HG02759 (cell line): Measurements from ENCODE around the gene FAT1.

Experiments
- ATAC-seq: cut with Tn5 transposase; IDR thresholded peaks from one replicate; pipeline ENCODE4 v1.9.1; 2021; ENCODE audit warnings: mild to moderate bottlenecking, moderate library complexity; ENCODE audit not compliant: unreplicated experiment

FAT1 gene

DNA sequence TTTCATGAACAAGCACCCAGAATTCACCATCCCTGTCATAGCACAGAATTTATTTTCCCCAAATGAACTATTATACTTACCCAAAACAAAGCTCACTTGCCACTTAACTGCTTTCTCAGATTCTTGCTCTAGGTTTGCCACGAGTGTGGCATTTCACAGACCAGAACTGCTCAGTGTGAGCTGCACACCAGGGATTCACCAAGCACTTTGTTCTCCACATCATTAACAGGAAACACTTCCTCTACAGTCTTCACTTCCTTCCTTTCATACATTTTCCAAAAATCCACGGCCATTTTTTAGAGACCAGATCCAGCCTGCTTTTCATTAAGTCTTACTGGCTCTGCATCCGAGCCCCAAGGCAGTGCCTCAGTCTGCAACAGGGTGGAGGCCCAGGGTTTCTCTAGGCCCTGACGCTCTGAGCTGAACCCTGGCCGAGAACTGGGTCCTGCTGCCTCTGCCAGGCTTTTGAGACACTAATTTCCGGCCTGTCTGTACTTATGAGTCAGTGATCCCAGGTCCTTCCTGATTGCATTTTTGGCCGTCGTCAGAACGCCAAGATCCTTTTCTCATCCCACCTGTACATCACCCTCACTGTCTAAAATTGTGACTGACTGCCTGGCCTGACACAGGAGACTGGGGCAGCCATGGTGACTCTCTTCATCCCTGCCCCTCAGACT, 100.7 kb downstream of the FAT1 start:
- no peak for ATAC-seq

GRCh38 chr4:186621959-186622553, 101.6 kb downstream of the FAT1 start:
- no peak for ATAC-seq

DNA sequence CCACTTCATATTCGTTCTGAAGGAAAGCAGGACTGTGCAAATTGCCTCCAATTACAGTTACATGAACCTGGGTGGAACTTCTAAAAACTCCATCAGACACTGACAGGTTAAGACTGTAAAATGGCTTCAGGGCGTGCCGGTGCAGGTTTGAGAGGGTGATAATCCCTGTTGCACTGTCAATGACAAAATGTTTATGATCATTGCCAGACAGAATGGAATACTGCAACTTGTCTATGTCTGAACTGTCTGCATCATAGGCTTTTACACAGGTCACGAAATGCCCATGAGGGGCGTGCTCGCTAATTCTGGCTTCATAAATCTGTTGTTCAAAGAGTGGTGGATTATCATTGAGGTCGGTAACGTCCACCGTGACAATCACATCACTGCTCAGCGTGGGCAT, 104.6 kb downstream of the FAT1 start:
- no peak for ATAC-seq

- ATAC-seq, result no peak
Measured at GRCh38 chr4:186617921-186618320, 105.7 kb downstream of the FAT1 start.

DNA sequence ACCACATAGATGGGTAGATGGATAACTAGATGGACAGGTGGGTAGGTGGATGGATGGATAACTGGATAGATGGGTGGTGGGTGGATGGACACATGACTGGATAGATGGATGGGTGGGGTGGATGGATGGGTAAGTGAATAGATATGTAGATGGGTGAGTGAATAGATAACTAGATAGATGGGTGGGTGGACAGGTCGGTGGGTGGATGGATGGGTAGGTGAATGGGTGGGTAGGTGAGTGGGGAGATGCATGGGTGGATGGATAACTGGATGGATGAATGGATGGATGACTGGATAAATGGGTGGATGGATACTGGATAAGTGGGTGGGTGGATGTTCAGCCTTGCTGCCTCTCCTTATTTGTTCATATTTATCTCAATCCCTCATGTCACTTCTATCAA, 116.2 kb downstream of the FAT1 start:
- no peak for ATAC-seq

- ATAC-seq, result no peak
Measured at GRCh38 chr4:186606591-186606992, 117.1 kb downstream of the FAT1 start.

GRCh38 chr4:186605261-186605865, 118.3 kb downstream of the FAT1 start:
- ATAC-seq, result no peak

DNA sequence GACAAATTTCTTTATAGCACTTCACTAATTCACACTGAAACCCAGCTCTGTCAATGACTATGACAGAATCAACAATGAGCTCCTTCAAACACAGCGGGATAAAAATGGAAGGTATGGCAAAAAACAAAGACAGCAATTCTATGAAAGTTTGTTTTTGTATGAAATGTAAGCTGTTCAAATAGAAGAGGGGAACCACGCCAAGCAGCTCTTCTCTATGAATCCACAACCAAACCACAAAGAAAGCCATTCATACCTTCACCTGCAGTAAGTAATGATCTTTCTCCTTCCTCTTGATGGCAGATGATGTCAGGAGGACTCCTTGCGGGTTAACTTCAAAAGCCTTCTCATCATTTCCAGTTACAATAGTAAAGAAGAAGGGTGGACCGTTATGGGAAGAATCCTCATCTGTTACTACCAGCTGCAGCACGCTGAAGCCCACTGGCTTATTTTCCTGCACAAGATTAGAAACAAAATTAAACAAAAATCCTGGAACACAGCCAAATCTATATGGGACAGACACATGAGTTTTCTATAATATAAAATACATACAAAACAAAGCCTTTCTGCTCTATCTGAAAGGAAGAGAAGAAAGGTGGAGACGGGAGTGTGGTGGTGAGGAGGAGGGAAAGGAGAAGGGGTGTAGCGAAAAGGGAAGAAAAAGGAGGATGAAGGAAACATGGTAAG, 119.4 kb downstream of the FAT1 start:
- ATAC-seq, result no peak

GRCh38 chr4:186602978-186603377, 120.7 kb downstream of the FAT1 start:
- ATAC-seq, result no peak

- ATAC-seq, result no peak
Measured at GRCh38 chr4:186599483-186599882, 124.2 kb downstream of the FAT1 start.

DNA sequence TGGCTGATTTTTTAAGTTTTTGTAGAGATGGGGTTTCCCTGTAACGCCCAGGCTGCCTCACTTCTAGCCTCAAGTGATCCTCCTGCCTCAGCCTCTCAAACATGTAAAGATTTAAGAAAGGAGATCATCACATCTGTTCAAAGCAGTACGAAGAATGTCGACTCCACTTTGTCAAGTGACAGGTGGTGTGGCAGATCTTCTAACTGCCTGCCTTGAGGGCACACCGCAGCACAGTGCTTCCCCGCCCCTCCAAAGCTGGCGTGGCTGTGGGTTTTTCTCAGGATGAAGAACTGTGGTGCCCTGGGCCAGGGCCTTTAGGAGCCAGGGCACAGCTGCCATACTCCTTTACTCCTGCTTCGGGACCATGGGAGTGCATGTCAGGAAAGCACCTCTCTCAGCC, 125.0 kb downstream of the FAT1 start:
- no peak for ATAC-seq

DNA sequence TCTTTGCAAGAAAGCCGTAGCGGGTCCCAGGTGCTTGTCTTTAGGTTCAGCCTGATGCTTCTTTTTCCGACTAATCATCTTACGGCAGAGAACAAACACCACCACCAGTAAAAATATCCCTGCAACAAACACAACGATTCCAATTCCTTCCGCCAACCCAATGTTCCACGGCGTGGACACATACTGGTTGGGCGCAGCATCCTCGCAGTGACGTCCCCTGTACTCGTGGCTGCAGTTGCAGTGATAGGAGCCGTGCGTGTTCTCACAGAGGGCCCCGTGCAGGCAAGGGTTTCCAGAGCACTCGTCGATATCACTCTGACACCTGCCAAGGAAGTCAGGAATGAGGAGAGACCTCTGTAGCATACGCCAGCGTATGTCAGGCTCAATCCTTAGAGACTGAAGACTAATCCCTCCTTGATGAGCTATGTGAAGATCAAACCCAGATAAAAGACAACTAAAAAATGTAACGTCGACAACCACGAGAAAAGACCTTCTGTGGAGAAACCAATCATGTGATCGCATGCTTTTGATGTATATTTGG, 126.7 kb downstream of the FAT1 start:
- no peak for ATAC-seq

DNA sequence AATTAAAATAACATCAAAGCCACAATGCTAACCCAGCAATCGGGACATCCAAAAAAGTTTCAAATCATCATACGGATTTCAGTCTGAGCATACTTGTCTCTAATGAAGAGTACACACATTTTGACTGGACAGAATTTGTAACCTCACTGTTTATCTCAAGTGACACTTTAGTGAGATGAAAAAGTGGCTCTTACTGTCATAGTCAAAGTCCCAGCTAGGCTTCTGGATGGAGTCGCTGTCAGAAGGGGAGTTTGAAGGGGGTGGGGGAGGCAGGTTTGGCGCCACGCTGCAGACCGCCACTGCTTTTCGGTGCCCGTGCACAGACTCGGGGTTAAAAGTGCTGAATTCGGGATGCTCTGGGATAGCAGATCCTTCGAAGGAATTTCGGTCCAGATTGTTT, 127.3 kb downstream of the FAT1 start:
- ATAC-seq, result no peak

- ATAC-seq, result no peak
Measured at GRCh38 chr4:186593587-186593973, 130.1 kb downstream of the FAT1 start.

GRCh38 chr4:186592966-186593586, 130.6 kb downstream of the FAT1 start:
- no peak for ATAC-seq

DNA sequence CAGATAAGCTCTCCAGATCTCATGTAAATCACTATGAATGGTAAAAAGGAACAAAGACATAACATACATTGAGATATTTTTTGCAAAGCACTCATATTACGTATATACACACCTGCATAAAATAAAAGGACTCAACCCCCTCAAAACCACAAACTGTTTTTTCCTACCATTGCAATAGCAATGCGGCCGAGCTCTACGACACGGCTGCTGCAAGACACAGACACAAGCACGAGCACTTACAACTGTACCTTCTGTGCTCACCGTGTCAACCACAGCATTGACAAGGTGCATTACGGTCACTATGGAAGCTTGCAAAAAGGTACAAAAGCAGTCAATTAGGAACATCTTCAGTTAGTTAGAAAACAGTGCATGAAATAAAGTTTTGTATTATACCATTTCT, 131.2 kb downstream of the FAT1 start:
- ATAC-seq, result no peak

DNA sequence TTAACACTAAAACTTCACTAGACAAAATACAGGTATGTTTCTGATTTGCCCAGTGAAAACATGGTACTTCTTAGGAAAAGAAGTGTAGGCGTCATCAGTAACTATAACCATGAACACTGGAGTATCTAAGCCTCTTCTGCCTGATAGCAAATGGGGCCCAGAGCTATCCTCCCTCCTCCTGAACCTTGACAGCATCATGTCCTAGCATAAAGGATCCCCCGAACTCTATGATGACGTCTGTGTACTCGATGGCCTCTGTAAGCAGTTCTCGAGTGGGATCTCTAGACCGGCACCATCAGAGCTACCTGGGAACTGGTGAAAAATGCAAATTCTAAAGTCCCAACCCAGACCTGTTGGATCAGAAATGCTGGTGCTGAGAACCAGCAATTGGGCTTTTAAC, 132.0 kb downstream of the FAT1 start:
- no peak for ATAC-seq

GRCh38 chr4:186588503-186588902, 135.2 kb downstream of the FAT1 start:
- no peak for ATAC-seq

GRCh38 chr4:186587416-186588018, 136.1 kb downstream of the FAT1 start:
- peak; percentile 71 for ATAC-seq

DNA sequence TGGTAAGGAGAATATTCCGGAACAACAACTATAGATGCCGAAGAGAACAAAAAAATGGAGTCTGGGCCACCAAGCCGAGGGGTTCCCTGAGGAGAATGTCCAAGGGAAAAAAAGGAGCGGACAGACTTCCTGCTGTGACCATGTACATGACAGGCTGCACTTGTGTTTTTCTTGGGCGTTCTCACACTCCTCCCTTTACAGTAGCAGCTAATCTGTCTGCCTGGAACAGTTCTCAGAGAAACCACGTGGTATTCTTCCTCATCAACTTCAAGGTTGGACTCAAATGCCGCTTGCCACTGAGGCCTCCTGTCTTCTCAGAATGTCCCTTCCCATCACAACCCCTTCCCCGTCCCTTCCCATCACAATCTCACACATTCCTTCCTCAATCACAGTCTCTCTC, 137.5 kb downstream of the FAT1 start:
- no peak for ATAC-seq

DNA sequence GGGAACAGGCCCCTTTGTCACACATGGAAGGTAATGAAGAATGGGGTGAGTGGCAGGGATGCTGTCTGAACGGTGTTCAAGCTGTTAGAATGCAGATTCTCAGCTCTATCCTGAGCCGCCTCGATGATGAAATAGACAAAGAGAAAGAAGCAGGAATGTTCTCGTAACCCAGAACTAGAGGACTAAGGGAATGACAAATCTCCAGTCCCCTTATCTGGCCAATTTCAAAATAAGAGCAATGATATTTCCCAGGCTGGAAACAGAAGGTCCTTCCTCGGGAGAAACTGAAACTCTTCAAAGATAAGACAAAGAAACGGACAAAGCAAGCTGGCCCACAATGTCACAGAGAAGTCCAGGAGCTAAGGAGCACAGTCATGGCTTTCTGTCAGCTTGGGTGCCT, 138.7 kb downstream of the FAT1 start:
- ATAC-seq, result no peak
